Astrocyte of the spinal cord (primary cell): ENCODE data around the gene KCNH2.

ENCODE experiments used
- DNase-seq: peaks from one replicate; pipeline ENCODE4 v3.0.0; 2011; ENCODE audit warnings: low read depth, low spot score
- H3K4me3 ChIP-seq: 2 replicates; pipeline ENCODE4 v1.5.1; 2011; ENCODE audit warnings: low read depth, mild to moderate bottlenecking, low read length, moderate library complexity
- in situ Hi-C: cut with HindIII; loops from 2 replicates; pipeline ENCODE4 v1.10.0; 2017; ENCODE audit warnings: low sequenced_read_pairs
- TF ChIP-seq, protein P1 (sequence below): IDR thresholded peaks from 2 replicates; pipeline ENCODE4 v1.5.1; 2012; ENCODE audit warnings: low read depth, mild to moderate bottlenecking, low read length, inconsistent platforms

KCNH2 gene

DNA sequence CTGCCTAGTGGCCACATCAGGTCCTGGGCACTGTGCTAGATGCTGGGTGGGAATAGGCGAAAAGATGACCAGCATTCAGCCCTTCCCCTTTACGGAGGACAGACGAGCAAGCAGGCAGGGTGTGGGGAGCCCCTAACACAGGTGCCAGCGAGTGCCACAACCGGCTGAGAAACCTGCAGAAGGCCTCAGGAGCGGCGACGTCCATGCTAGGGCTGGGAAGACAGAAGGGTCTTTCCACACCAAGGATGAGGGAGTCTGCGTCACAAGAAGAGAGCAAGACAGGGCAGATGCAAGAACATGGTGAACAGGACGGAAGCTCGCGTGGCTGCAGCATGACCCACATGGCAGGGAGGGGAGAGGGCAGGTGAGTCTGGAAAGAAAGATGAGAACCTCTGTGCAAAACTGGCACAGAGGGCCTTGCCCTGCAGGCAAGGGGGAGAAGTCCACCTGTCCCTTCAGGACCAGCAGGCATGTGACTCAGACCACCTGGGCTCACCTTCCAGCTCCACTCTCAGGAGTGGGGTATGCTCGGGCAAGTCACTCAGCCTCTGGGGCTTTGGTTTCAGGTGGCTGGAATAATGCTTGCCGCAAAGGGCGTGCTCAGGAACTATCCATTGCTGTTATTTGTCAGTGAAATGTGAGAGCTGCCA lies 36.6 kb downstream of the KCNH2 start:
- DNase-seq: no peak
- H3K4me3 ChIP-seq: no peak overlapping the region
- in situ Hi-C loops: no loop called here
- TF ChIP-seq, protein P1, sequence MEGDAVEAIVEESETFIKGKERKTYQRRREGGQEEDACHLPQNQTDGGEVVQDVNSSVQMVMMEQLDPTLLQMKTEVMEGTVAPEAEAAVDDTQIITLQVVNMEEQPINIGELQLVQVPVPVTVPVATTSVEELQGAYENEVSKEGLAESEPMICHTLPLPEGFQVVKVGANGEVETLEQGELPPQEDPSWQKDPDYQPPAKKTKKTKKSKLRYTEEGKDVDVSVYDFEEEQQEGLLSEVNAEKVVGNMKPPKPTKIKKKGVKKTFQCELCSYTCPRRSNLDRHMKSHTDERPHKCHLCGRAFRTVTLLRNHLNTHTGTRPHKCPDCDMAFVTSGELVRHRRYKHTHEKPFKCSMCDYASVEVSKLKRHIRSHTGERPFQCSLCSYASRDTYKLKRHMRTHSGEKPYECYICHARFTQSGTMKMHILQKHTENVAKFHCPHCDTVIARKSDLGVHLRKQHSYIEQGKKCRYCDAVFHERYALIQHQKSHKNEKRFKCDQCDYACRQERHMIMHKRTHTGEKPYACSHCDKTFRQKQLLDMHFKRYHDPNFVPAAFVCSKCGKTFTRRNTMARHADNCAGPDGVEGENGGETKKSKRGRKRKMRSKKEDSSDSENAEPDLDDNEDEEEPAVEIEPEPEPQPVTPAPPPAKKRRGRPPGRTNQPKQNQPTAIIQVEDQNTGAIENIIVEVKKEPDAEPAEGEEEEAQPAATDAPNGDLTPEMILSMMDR: no peak

DNA sequence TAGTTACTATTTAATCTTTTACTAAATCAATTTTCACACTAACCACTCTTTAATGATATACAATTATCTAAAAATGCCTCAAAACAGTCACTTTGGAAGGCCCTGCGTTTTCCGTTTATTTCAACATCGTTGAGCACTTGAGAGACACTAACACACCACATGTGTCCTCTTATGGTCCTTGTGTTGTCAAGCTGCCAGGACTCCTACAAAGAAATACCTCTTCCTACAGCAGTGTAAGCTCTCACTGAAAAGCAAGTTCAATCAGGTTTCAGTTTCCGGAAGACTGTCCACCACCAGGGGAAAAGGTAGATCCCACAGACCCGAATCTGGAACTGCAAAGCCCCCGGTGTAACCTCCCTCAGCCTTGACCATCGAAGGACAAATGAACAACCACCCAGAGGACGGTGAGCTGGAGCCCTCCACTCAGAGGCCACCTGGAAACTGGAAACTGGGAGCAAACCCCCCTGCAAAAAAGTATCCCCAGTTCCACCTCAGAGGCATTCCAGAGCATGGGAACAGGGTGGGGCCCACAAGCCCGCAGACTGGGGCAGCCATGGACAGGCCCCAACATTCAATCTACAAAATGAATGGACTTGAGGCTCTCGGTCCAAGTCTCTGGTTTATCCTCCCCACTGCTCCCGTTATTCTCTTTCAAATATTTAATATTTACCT lies 37.6 kb downstream of the KCNH2 start:
- DNase-seq: no peak
- H3K4me3 ChIP-seq: no peak overlapping the region
- TF ChIP-seq, protein P1: no peak
- in situ Hi-C loops: no loop called here

DNA sequence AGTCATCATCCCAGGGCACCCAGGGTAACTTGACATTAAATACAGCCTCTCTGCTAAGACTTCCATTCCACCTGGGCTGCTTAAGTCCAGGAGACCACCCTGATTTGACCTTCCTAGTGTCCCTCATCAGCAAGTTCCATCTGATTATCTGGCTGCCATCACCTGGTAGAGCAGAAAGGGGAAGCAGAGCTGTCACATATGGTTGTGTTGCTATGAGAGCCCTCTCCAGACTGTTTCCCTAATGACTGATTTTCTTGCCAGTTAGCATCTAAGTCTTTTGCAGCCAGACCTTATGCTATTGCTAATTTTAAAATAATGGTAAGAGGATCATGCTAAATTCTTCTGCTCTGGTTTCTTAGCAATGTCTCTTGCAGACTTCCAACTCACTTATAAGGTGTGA lies 38.7 kb downstream of the KCNH2 start:
- TF ChIP-seq, protein P1: no peak
- in situ Hi-C loops: no loop called here
- no peak overlapping the region for H3K4me3 ChIP-seq
- no peak for DNase-seq

DNA sequence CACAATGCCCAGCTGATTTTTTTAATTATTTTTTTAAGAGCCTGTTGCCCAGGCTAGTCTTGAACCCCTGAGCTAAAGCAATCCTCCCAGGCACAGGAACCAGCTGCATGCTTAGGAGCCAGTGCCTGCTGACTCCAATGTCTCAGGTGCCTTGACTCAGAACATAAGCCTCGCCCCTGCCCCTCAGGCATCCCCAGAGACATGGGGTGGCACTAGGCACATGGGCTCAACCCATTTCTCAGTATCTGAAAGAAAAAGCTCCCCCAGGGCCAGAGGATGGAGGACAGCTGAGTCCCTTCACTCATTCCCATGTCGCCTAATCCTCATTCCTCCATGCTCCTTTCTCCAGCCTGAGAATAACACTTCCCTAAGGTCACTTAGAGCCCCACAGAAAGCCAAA lies 39.1 kb downstream of the KCNH2 start:
- TF ChIP-seq, protein P1: no peak
- no peak overlapping the region for H3K4me3 ChIP-seq
- in situ Hi-C loops: no loop called here
- DNase-seq: no peak

DNA sequence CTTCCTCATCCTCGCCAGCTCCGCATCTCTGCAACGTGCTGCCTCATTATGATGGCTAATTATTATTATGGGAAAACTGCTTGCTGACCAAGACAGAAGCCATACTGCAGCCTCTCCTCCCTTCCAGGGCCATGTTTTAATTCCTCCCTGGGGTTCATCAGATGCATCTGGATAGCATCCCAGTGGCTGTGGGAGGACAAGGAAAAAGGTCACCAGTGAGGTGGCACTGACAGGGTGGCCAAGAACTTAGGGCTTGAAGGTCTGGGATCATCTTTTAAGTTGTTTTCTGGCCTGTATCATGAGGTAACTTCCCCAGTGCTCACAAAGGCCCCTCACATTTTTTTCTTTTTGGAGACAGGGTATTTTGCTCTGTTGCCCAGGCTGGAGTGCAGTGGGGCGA lies 39.6 kb downstream of the KCNH2 start:
- DNase-seq: no peak
- no peak overlapping the region for H3K4me3 ChIP-seq
- TF ChIP-seq, protein P1: no peak
- in situ Hi-C loops: no loop called here

DNA sequence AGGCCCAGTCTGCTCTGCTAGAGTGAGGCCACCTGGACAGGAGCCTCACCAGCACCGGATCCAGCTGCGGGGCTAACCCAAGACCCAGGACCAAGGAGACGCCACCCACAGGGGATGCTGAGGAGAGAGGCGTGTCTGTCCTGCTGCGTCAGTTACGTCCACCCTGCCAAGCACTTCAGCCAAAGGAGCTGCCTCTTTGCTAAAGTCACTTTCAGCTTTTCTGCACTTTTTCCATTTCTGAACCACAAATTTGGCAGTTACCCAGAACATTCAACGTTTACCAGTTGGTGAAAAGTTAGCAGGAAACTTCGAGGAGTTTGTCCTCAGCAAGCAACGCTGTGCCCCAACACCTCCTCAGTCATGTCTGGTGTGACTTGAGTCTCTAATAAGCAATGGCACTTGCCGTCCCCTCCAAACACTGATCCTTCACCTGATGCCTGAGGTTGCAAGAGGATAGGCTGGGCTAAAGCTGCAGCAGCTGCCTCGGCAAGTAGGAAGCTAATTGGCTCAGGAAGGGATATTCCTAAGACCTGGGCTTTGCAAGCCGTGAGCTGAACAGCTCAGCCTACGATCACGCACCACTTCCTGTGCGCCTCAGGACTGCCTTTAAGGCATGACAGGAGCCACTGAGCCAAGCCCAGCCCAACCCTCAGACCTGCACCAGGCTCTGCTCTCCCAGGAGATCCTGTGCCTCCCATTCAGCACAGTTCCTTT lies 40.1 kb downstream of the KCNH2 start:
- no peak for DNase-seq
- TF ChIP-seq, protein P1: no peak
- in situ Hi-C loops: no loop called here
- no peak overlapping the region for H3K4me3 ChIP-seq
